Lung (tissue), 12 donors: ENCODE results near the gene PHF14. TPM values are rescaled to one million over a fixed set of nuclear protein-coding genes. Genes with fewer than 3 reads are reported as not detected.
"Not testable (repeated sequence)": the region's sequence is repeated elsewhere in the genome, so short reads cannot be mapped to it uniquely, and the experiment has no call there.

Source experiments
- ATAC-seq: fragments of 200-7000 bp; cut with Tn5 transposase; one replicate; pipeline ENCODE4 v1.9.1; 2020; ENCODE audit warnings: moderate number of reproducible peaks; ENCODE audit not compliant: insufficient read depth, low FRiP score
- DNase-seq, 3 donors: peaks; one replicate each; pipeline ENCODE4 v3.0.0-alpha.2; 2013 to 2017
- H3K27ac ChIP-seq, 2 donors: one replicate each; pipeline ENCODE4 v1.5.1; 2013; ENCODE audit warnings: mild to moderate bottlenecking in 2 of 2, moderate library complexity in 2 of 2, control low read depth in 1 of 2, inconsistent platforms in 1 of 2, low read depth in 1 of 2, low read length in 1 of 2
- H3K27me3 ChIP-seq, 3 donors: one replicate each; pipeline ENCODE4 v1.5.1; 2013; ENCODE audit warnings: low read length in 2 of 3; ENCODE audit not compliant: control insufficient read depth in 3 of 3, insufficient read depth in 3 of 3
- H3K36me3 ChIP-seq, 4 donors: one replicate each; pipeline ENCODE4 v1.5.1; 2013; ENCODE audit warnings: low read length in 4 of 4, mild to moderate bottlenecking in 1 of 4, moderate library complexity in 1 of 4; ENCODE audit not compliant: control insufficient read depth in 4 of 4, insufficient read depth in 4 of 4
- H3K4me1 ChIP-seq, 5 donors: one replicate each; pipeline ENCODE4 v1.5.1; 2013; ENCODE audit warnings: low read length in 5 of 5, mild to moderate bottlenecking in 2 of 5, moderate library complexity in 1 of 5; ENCODE audit not compliant: control insufficient read depth in 5 of 5, insufficient read depth in 5 of 5
- H3K4me3 ChIP-seq: one replicate; pipeline ENCODE4 v1.5.1; 2013; ENCODE audit warnings: mild to moderate bottlenecking, control low read depth, moderate library complexity
- H3K9ac ChIP-seq, 2 donors: one replicate each; pipeline ENCODE4 v1.5.1; 2013; ENCODE audit warnings: low read length in 2 of 2, control low read depth in 1 of 2; ENCODE audit not compliant: insufficient read depth in 1 of 2
- H3K9me3 ChIP-seq, 4 donors: one replicate each; pipeline ENCODE4 v1.5.1; 2013; ENCODE audit warnings: low read length in 3 of 4, mild to moderate bottlenecking in 1 of 4, moderate library complexity in 1 of 4; ENCODE audit not compliant: control insufficient read depth in 4 of 4, insufficient read depth in 3 of 4
- CTCF ChIP-seq: IDR thresholded peaks from 2 replicates; pipeline ENCODE4 v1.5.1; 2012; ENCODE audit warnings: mild to moderate bottlenecking; ENCODE audit errors: control extremely low read depth, extremely low read depth
- WGBS, 2 donors: extraction: QIAGEN DNeasy Blood & Tissue Kit; methylation state at CpG; one replicate each; pipeline ENCODE4 v1.1.7; 2013; 5-methylcytosine and 5-hydroxymethylcytosine counted together
- polyA plus RNA-seq, 2 donors: library from polyadenylated mRNA; stranded (reverse); fragments of 200-250 nt; gene quantifications; one replicate each; pipeline ENCODE4 v1.2.1, GENCODE V29; 2013
- total RNA-seq, 2 donors: library from RNA; depleted of rRNA in 1 of 2; stranded (reverse); fragments of >200 nt in 1 of 2; gene quantifications; one replicate each; pipeline ENCODE4 v1.2.1, GENCODE V29; 2014 to 2021
- donor health status: control.
- donor health status: control.
- donor health status: Bipolar disorder and iron deficiency.
- donor health status: healthy.
- donor health status: DM: yes; HTN: yes; CAD: no.

PHF14 gene
- total and polyA plus RNA-seq, 4 donors: 12.9 to 89.5 (median 24.7) TPM

- no peak for ATAC-seq
- H3K4me3 ChIP-seq: no peak overlapping the region
- H3K4me1 ChIP-seq: no peaks in the 10 kb centered on the region
- no peak overlapping the region for H3K27ac ChIP-seq
- no peaks in the 10 kb centered on the region for H3K27me3 ChIP-seq
- no peak overlapping the region for H3K9ac ChIP-seq
- WGBS, 2 donors: 89% methylated on average over 3 of the region's 3 CpGs
- H3K36me3 ChIP-seq: peaks cover 3 to 13% (median 8%) of the 10 kb centered on the region in 4 donors
- TF ChIP-seq CTCF: no peak
- H3K9me3 ChIP-seq: peaks cover 0 to 2% (median 0%) of the 10 kb centered on the region in 4 donors
- DNase-seq: no peak
Observed at GRCh38 chr7:10981317-10981716, 7.6 kb downstream of the PHF14 start.

GRCh38 chr7:10990748-10991147 is 17.1 kb downstream of the PHF14 start:
- not testable (repeated sequence) for H3K27me3 ChIP-seq, DNase-seq, H3K4me3 ChIP-seq, H3K4me1 ChIP-seq, H3K27ac ChIP-seq, H3K9me3 ChIP-seq, H3K9ac ChIP-seq, ATAC-seq
- WGBS, 2 donors: 97% methylated on average over 6 of the region's 6 CpGs
- H3K36me3 ChIP-seq: peaks cover 5 to 30% (median 14%) of the 10 kb centered on the region in 4 donors

GRCh38 chr7:10995482-10996166 is 22.0 kb downstream of the PHF14 start:
- WGBS, 2 donors: 96 to 98% methylated on average over 23 to 34 of the region's 34 CpGs
- not testable (repeated sequence) for ATAC-seq, DNase-seq, H3K9me3 ChIP-seq, H3K9ac ChIP-seq, H3K4me3 ChIP-seq, H3K27me3 ChIP-seq, H3K27ac ChIP-seq, H3K4me1 ChIP-seq
- H3K36me3 ChIP-seq: peaks cover 5 to 30% (median 15%) of the 10 kb centered on the region in 4 donors

GRCh38 chr7:10998996-10999757 is 25.5 kb downstream of the PHF14 start:
- H3K27me3 ChIP-seq: no peaks in the 10 kb centered on the region
- H3K4me3 ChIP-seq: no peak overlapping the region
- TF ChIP-seq CTCF: no peak
- no peak overlapping the region for H3K9ac ChIP-seq
- H3K9me3 ChIP-seq: no peaks in the 10 kb centered on the region
- WGBS, 2 donors: 83 to 87% methylated on average over 4 of the region's 4 CpGs
- ATAC-seq (no peak), DNase-seq (peak in 2 of 3 donors; percentile 15 to 46)
- peak overlapping the region in 1 of 2 donors; percentile 31 for H3K27ac ChIP-seq
- H3K36me3 ChIP-seq: peaks cover 5 to 19% (median 9%) of the 10 kb centered on the region in 4 donors
- peaks cover 0 to 6% (median 2%) of the 10 kb centered on the region in 5 donors for H3K4me1 ChIP-seq
